Gastrocnemius medialis (tissue), 4 donors: ENCODE measurements around the gene CDC14B. TPM values are rescaled to one million over a fixed set of nuclear protein-coding genes. Genes with fewer than 3 reads are reported as not detected.
"Not testable (repeated sequence)": the region's sequence is repeated elsewhere in the genome, so short reads cannot be mapped to it uniquely, and the experiment has no call there.

ENCODE experiments used
- ATAC-seq, 2 donors: fragments of 150-250 bp; one replicate each; pipeline ENCODE4 v1.9.1; 2016
- DNase-seq, 2 donors: peaks; one replicate each; pipeline ENCODE4 v3.0.0-alpha.2; 2019
- H3K27ac ChIP-seq, 4 donors: fragments of 200-600 bp; sonication (generic); 1 replicate in 1 of 4; 2 replicates in 3 of 4; pipeline ENCODE4 v1.5.1; 2016 to 2018; ENCODE audit warnings: mild to moderate bottlenecking in 2 of 4, moderate library complexity in 1 of 4
- H3K27me3 ChIP-seq, 3 donors: fragments of 200-600 bp; sonication (generic) in 2 of 3; 1 replicate in 1 of 3; 2 replicates in 2 of 3; pipeline versions ENCODE4 v1.5.1 to v1.6.0; 2016 to 2019; ENCODE audit warnings: mild to moderate bottlenecking in 1 of 3, moderate library complexity in 1 of 3
- H3K36me3 ChIP-seq, 2 donors: fragments of 200-600 bp; sonication (generic) in 1 of 2; one replicate each; pipeline ENCODE4 v1.5.1; 2017 to 2018
- H3K4me1 ChIP-seq, 2 donors: fragments of 200-600 bp; sonication (generic) in 1 of 2; one replicate each; pipeline ENCODE4 v1.5.1; 2016 to 2017; ENCODE audit warnings: mild to moderate bottlenecking in 2 of 2
- H3K4me3 ChIP-seq, 4 donors: fragments of 200-600 bp; sonication (generic) in 3 of 4; 1 replicate in 1 of 4; 2 replicates in 3 of 4; pipeline ENCODE4 v1.5.1; 2016 to 2019; ENCODE audit warnings: mild to moderate bottlenecking in 2 of 4
- H3K9me3 ChIP-seq, 3 donors: fragments of 200-600 bp; sonication (generic) in 2 of 3; 1 replicate in 1 of 3; 2 replicates in 2 of 3; pipeline ENCODE4 v1.5.1; 2016 to 2019
- CTCF ChIP-seq, 5 experiments: fragments of 450-650 bp in 3 of 5; fragments of 200-600 bp in 2 of 5; sonication (generic) in 2 of 5; IDR thresholded peaks in 4 of 5; conservative IDR thresholded peaks in 1 of 5; 1 replicate in 4 of 5; 2 replicates in 1 of 5; pipeline ENCODE4 v1.5.1; 2016 to 2019; ENCODE audit warnings: antibody characterized with exemption in 5 of 5, mild to moderate bottlenecking in 3 of 5, moderate library complexity in 3 of 5
- POLR2A ChIP-seq, 2 donors: fragments of 450-650 bp; IDR thresholded peaks; one replicate each; pipeline ENCODE4 v1.6.1; 2017; ENCODE audit warnings: antibody characterized with exemption in 2 of 2, mild to moderate bottlenecking in 2 of 2, moderate library complexity in 2 of 2
- in situ Hi-C, 4 donors: fragments of 200-750 bp; cut with MboI; loops; one replicate each; pipeline versions ENCODE4 v1.15.0 to v1.8.0; 2017; ENCODE audit warnings: low sequenced_read_pairs in 4 of 4
- intact Hi-C: fragments of 100-400 bp; cut with DNase I; formaldehyde crosslinking; loops from one replicate; pipeline ENCODE4 v1.15.1; 2023; ENCODE audit warnings: low total_unique reads
- total RNA-seq, 4 donors: library from RNA; depleted of rRNA; stranded (reverse); fragments of >200 nt; gene quantifications; one replicate each; pipeline versions ENCODE4 v1.1.0 to v1.2.3, GENCODE V29; 2016

The CDC14B gene
- total RNA-seq, 4 donors from 2014 or later: 2.0 to 9.4 (median 5.5) TPM

DNA sequence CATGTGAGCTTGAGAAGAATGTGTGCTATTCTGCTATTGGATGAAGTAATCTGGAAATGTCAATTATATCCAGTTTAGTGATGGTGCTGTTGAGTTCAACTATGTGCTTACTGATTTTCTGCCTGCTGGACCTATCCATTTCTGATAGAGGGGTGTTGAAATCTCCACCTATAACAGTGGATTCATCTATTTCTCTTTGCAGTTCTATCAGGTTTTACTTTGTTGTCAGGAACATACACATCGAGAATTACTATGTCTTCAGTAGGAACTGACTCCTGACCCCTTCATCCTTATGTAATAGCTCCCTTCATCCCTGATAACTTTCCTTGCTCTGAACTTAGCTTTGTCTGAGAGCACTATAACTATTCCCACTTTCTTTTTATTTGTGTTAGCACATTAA lies 16.7 kb upstream of the CDC14B start:
- DNase-seq (no peak), ATAC-seq (no peak)
- Histone ChIP-seq H3K27ac (no peak overlapping the region), H3K4me3 (no peak overlapping the region), H3K4me1 (no peaks in the 10 kb centered on the region), H3K36me3 (peaks cover 0 to 4% of the 10 kb centered on the region in 2 donors), H3K27me3 (peaks cover 0 to 10% (median 0%) of the 10 kb centered on the region in 3 donors), H3K9me3 (no peaks in the 10 kb centered on the region)
- TF ChIP-seq CTCF (IDR thresholded peaks at IDR 0.05 in 4 of 5, conservative IDR thresholded peaks at IDR 0.05 in 1 of 5): no peak
- no peak for TF ChIP-seq POLR2A (IDR thresholded peaks at IDR 0.05)
- intact Hi-C loops: no loop called here
- in situ Hi-C loops: no loop called here

- H3K27me3 ChIP-seq: peaks cover 0 to 15% (median 0%) of the 10 kb centered on the region in 3 donors
- in situ Hi-C loops, H3K4me3 ChIP-seq, ATAC-seq, H3K4me1 ChIP-seq, DNase-seq, H3K36me3 ChIP-seq, H3K27ac ChIP-seq, H3K9me3 ChIP-seq, intact Hi-C loops: not testable (repeated sequence)
These were observed 13.9 kb upstream of the CDC14B start for GRCh38 chr9:96633579-96633978.

GRCh38 chr9:96626912-96627311 lies 7.3 kb upstream of the CDC14B start:
- H3K9me3 ChIP-seq: no peaks in the 10 kb centered on the region
- TF ChIP-seq CTCF (IDR thresholded peaks at IDR 0.05 in 4 of 5, conservative IDR thresholded peaks at IDR 0.05 in 1 of 5) (no peak), POLR2A (IDR thresholded peaks at IDR 0.05) (no peak)

GRCh38 chr9:96621618-96622017 lies 2.0 kb upstream of the CDC14B start:
- ATAC-seq (no peak), DNase-seq (no peak)
- TF ChIP-seq CTCF (IDR thresholded peaks at IDR 0.05 in 4 of 5, conservative IDR thresholded peaks at IDR 0.05 in 1 of 5) (no peak), POLR2A (IDR thresholded peaks at IDR 0.05) (no peak)
- no peak overlapping the region for H3K4me3 ChIP-seq
- H3K27me3 ChIP-seq: no peaks in the 10 kb centered on the region
- peaks cover 0 to 8% of the 10 kb centered on the region in 2 donors for H3K4me1 ChIP-seq
- intact Hi-C loops: no loop called here
- H3K27ac ChIP-seq: no peak overlapping the region
- in situ Hi-C loops: no loop called here
- no peaks in the 10 kb centered on the region for H3K9me3 ChIP-seq
- H3K36me3 ChIP-seq: no peaks in the 10 kb centered on the region

More at GRCh38 chr9:96626912-96627311, 7.3 kb upstream of the CDC14B start:
- Histone ChIP-seq H3K4me3 (no peak overlapping the region), H3K27me3 (peaks cover 0 to 8% (median 0%) of the 10 kb centered on the region in 3 donors), H3K27ac (no peak overlapping the region), H3K4me1 (no peaks in the 10 kb centered on the region), H3K36me3 (no peaks in the 10 kb centered on the region)
- ATAC-seq (no peak), DNase-seq (no peak)
- in situ Hi-C loops (no loop called here), intact Hi-C loops (no loop called here)

DNA sequence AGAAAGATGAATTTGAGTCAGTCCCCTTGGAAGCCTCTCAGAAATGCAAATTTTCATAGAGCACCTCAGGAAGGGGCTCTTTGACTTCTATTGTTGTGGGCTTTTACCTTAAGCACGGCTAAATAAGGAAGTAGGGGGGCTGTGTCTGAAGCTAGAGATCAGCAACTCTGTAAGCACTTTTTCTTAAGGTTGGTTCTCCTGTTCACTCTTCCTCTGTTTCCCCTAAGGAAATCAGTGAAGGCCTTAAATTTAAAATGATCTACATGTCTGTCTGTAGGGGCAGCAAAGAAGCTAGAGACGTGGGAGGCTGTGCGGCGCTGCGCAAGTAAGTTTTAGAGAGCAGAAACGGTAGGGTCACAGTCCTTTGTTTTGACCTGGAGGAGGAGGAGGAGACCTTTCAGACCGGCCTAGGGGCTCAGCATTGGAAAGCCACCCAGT lies 1.2 kb upstream of the CDC14B start:
- Histone ChIP-seq H3K27me3 (no peaks in the 10 kb centered on the region), H3K36me3 (no peaks in the 10 kb centered on the region), H3K27ac (no peak overlapping the region), H3K9me3 (no peaks in the 10 kb centered on the region), H3K4me1 (peaks cover 0 to 8% of the 10 kb centered on the region in 2 donors), H3K4me3 (no peak overlapping the region)
- no peak for ATAC-seq
- intact Hi-C loops: no loop called here
- TF ChIP-seq POLR2A (IDR thresholded peaks at IDR 0.05): no peak
- no peak for DNase-seq
- in situ Hi-C loops: no loop called here

- in situ Hi-C loops (no loop called here), intact Hi-C loops (no loop called here)
- TF ChIP-seq CTCF (IDR thresholded peaks at IDR 0.05 in 4 of 5, conservative IDR thresholded peaks at IDR 0.05 in 1 of 5): no peak
- no peak for TF ChIP-seq POLR2A (IDR thresholded peaks at IDR 0.05)
- ATAC-seq (no peak), DNase-seq (no peak)
- peaks cover 0 to 8% of the 10 kb centered on the region in 2 donors for H3K4me1 ChIP-seq
- H3K27me3 ChIP-seq: no peaks in the 10 kb centered on the region
- H3K4me3 ChIP-seq: peak overlapping the region in 1 of 4 donors; percentile 60
- no peak overlapping the region for H3K27ac ChIP-seq
- no peaks in the 10 kb centered on the region for H3K36me3 ChIP-seq
- H3K9me3 ChIP-seq: no peaks in the 10 kb centered on the region
These were observed 505 bp upstream of the CDC14B start for GRCh38 chr9:96620181-96620514.
